ENCODE measurements around the gene NEU4. TPM values are rescaled to one million over a fixed set of nuclear protein-coding genes. Genes with fewer than 3 reads are reported as not detected.

NEU4 gene
- total RNA-seq, 1 experiment from 2014 or later, result 2.2 TPM

GRCh38 chr2:241763551-241764274 lies 45.3 kb upstream of the NEU4 start:
- no peak for DNase-seq (ENCODE audit: low spot score)
- no peak for ATAC-seq
- Mint-ChIP-seq H3K36me3 (peaks cover 20% of the 10 kb centered on the region), H3K9me3 (peaks cover 10% of the 10 kb centered on the region), H3K27me3 (ENCODE audit: low read depth) (peaks cover 3% of the 10 kb centered on the region; the same call in 1 of the 2 replicates), H3K27ac (no peak overlapping the region), H3K4me3 (no peak overlapping the region), H3K4me1 (peaks cover 5% of the 10 kb centered on the region; the same call in 1 of the 2 replicates)
- ChIA-PET POLR2A (no interaction called here), CTCF (interaction anchor here (1.0 to 1.7 kb wide), 4 partner anchors 30 to 115 kb away, joined by 4 to 12 read pairs (median 6); partner anchors contain the start of gene ING5)
- no peak for TF ChIP-seq TEAD1 (CRISPR knock-in tag; IDR thresholded peaks at IDR 0.05)
- no peak for TF ChIP-seq RORB (CRISPR knock-in tag; IDR thresholded peaks at IDR 0.05)
- TF ChIP-seq E2F5 (CRISPR knock-in tag; IDR thresholded peaks at IDR 0.05), result no peak
- TF ChIP-seq E2F1 (CRISPR knock-in tag; IDR thresholded peaks at IDR 0.05), result no peak
- no peak for TF ChIP-seq ZBTB43 (CRISPR knock-in tag; IDR thresholded peaks at IDR 0.05)
- TF ChIP-seq AFF4 (CRISPR knock-in tag; IDR thresholded peaks at IDR 0.05; ENCODE audit: borderline replicate concordance), result no peak
- TF ChIP-seq FOXP4 (CRISPR knock-in tag; IDR thresholded peaks at IDR 0.05), result no peak

GRCh38 chr2:241764275-241765241 lies 44.4 kb upstream of the NEU4 start:
- POLR2A ChIA-PET, result interaction anchor here (0.6 kb wide), 1 partner anchor 56 kb away, joined by 3 read pairs; no protein-coding TSS in a partner anchor
- H3K36me3 Mint-ChIP-seq, result peaks cover 13% of the 10 kb centered on the region
- TF ChIP-seq ZNF532 (CRISPR knock-in tag; IDR thresholded peaks at IDR 0.05; ENCODE audit: borderline replicate concordance) (no peak), FOXP4 (CRISPR knock-in tag; IDR thresholded peaks at IDR 0.05) (no peak), NR2C2 (CRISPR knock-in tag; IDR thresholded peaks at IDR 0.05) (no peak), PREB (CRISPR knock-in tag; IDR thresholded peaks at IDR 0.05; ENCODE audit: borderline replicate concordance) (no peak)
- H3K27ac Mint-ChIP-seq, result no peak overlapping the region; the same call in 1 of the 2 replicates
- H3K4me1 Mint-ChIP-seq, result peaks cover 5% of the 10 kb centered on the region; the same call in 1 of the 2 replicates
- CTCF ChIA-PET, result interaction anchor here (0.7 to 1.7 kb wide), 5 partner anchors 31 to 114 kb away, joined by 3 to 12 read pairs (median 6); partner anchors contain the start of gene ING5
- peak; percentile 27 for DNase-seq (ENCODE audit: low spot score)
- ATAC-seq, result peak; percentile 69
- H3K4me3 Mint-ChIP-seq, result no peak overlapping the region
- peaks cover 9% of the 10 kb centered on the region for H3K9me3 Mint-ChIP-seq
- H3K27me3 Mint-ChIP-seq (ENCODE audit: low read depth), result peaks cover 3% of the 10 kb centered on the region; the same call in 1 of the 2 replicates
